ENCODE results near the gene TAF15. TPM values are rescaled to one million over a fixed set of nuclear protein-coding genes. Genes with fewer than 3 reads are reported as not detected.

Gene TAF15
- total and polyA plus RNA-seq, 2 experiments from 2014 or later: 27.2 to 75.2 TPM

- Histone ChIP-seq H3K27ac (no peak overlapping the region), H3K9me3 (ENCODE audit: low read depth) (no peaks in the 10 kb centered on the region), H3K4me3 (no peak overlapping the region), H3K27me3 (no peaks in the 10 kb centered on the region), H3K4me1 (ENCODE audit: low read depth) (peaks cover 11% of the 10 kb centered on the region), H3K36me3 (peaks cover 59% of the 10 kb centered on the region)
- no peak for DNase-seq (ENCODE audit: low read depth in 1 of 2, low spot score in 1 of 2)
- TF ChIP-seq CTCF (IDR thresholded peaks at IDR 0.05; ENCODE audit: low read depth, low read length): no peak
These were observed 35.3 kb downstream of the TAF15 start for GRCh38 chr17:35844547-35844946.

- H3K9me3 ChIP-seq (ENCODE audit: low read depth): no peaks in the 10 kb centered on the region
- H3K27ac ChIP-seq: peak overlapping the region; percentile 79
- DNase-seq (ENCODE audit: low read depth in 1 of 2, low spot score in 1 of 2): peak in 1 of 2 donors; percentile 42
- peaks cover 11% of the 10 kb centered on the region for H3K4me1 ChIP-seq (ENCODE audit: low read depth)
- no peaks in the 10 kb centered on the region for H3K27me3 ChIP-seq
- TF ChIP-seq CTCF (IDR thresholded peaks at IDR 0.05; ENCODE audit: low read depth, low read length): no peak
- peaks cover 51% of the 10 kb centered on the region for H3K36me3 ChIP-seq
- H3K4me3 ChIP-seq: no peak overlapping the region
These were observed 36.9 kb downstream of the TAF15 start for GRCh38 chr17:35846055-35846809.

- Histone ChIP-seq H3K27ac (peak overlapping the region; percentile 79), H3K27me3 (no peaks in the 10 kb centered on the region), H3K9me3 (ENCODE audit: low read depth) (no peaks in the 10 kb centered on the region), H3K4me1 (ENCODE audit: low read depth) (peaks cover 11% of the 10 kb centered on the region), H3K36me3 (peaks cover 47% of the 10 kb centered on the region), H3K4me3 (no peak overlapping the region)
- no peak for DNase-seq (ENCODE audit: low read depth in 1 of 2, low spot score in 1 of 2)
- no peak for TF ChIP-seq CTCF (IDR thresholded peaks at IDR 0.05; ENCODE audit: low read depth, low read length)
These were observed 37.7 kb downstream of the TAF15 start for GRCh38 chr17:35847006-35847405.

DNA sequence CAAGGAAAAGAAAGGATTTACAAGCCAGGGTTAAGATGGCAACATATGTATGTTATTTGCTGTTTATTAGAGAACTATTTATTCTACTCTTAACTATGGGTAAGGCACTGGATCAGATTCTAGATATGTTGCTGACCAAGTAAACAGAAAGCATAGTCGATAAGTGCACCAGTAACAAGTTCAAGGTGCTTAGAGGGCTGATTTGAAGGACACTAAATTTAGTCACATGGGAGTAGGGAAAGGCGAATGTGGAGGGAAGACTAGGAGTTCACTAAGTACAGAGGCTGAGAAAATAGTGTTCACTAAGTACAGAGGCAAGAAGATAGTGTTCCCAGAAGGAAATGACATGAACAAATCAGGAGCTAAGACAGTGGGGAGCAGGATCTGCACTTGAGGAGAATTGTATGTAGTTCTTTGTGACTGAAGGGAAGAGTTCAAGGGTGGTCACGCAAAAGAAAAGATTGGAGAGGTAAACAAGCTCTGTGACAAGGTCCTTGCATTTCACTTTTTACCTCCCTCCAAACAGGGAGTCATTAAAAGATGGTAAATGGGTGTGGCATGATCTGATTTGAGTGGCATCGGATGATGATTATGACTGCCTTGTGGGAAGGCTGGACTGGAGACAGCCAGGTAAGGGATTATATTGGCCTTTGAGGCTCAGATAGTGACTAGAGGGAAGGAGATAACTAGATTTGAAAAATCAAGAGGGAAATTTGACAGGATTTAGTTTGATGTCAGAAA, 38.5 kb downstream of the TAF15 start:
- H3K27ac ChIP-seq: peak overlapping the region; percentile 79
- no peaks in the 10 kb centered on the region for H3K9me3 ChIP-seq (ENCODE audit: low read depth)
- TF ChIP-seq CTCF (IDR thresholded peaks at IDR 0.05; ENCODE audit: low read depth, low read length): no peak
- peaks cover 39% of the 10 kb centered on the region for H3K36me3 ChIP-seq
- H3K4me3 ChIP-seq: no peak overlapping the region
- peak in 1 of 2 donors; percentile 2 for DNase-seq (ENCODE audit: low read depth in 1 of 2, low spot score in 1 of 2)
- no peaks in the 10 kb centered on the region for H3K27me3 ChIP-seq
- peaks cover 11% of the 10 kb centered on the region for H3K4me1 ChIP-seq (ENCODE audit: low read depth)

- H3K36me3 ChIP-seq: peaks cover 27% of the 10 kb centered on the region
- H3K9me3 ChIP-seq (ENCODE audit: low read depth): no peaks in the 10 kb centered on the region
- peak; percentile 80 to 90 for DNase-seq (ENCODE audit: low read depth in 1 of 2, low spot score in 1 of 2)
- H3K27me3 ChIP-seq: no peaks in the 10 kb centered on the region
- H3K4me3 ChIP-seq: no peak overlapping the region
- H3K4me1 ChIP-seq (ENCODE audit: low read depth): peaks cover 11% of the 10 kb centered on the region
- peak; percentile 81 for TF ChIP-seq CTCF (IDR thresholded peaks at IDR 0.05; ENCODE audit: low read depth, low read length)
- H3K27ac ChIP-seq: no peak overlapping the region
These were observed 40.4 kb downstream of the TAF15 start for GRCh38 chr17:35849469-35850348.
